Ectodermal cell (in vitro differentiated cells): ENCODE measurements around the gene CBY2.

Experiments used
- H3K27ac ChIP-seq: 2 replicates; pipeline ENCODE4 v1.7.0; 2013; ENCODE audit warnings: mild to moderate bottlenecking, low read depth, low read length; ENCODE audit not compliant: insufficient read depth, poor library complexity, severe bottlenecking
- H3K27me3 ChIP-seq: 2 replicates; pipeline ENCODE4 v1.7.0; 2013; ENCODE audit warnings: mild to moderate bottlenecking, low read length; ENCODE audit not compliant: insufficient read depth, control insufficient read depth, poor library complexity, severe bottlenecking
- H3K36me3 ChIP-seq: one replicate; pipeline ENCODE4 v1.7.0; 2013; ENCODE audit warnings: low read length; ENCODE audit not compliant: control insufficient read depth, insufficient read depth
- H3K4me1 ChIP-seq: one replicate; pipeline ENCODE4 v1.7.0; 2013; ENCODE audit warnings: low read length; ENCODE audit not compliant: control insufficient read depth, insufficient read depth
- H3K4me3 ChIP-seq: 2 replicates; pipeline ENCODE4 v1.7.0; 2013; ENCODE audit warnings: low read depth, low read length, control low read depth; ENCODE audit not compliant: insufficient read depth
- H3K9me3 ChIP-seq: 2 replicates; pipeline ENCODE4 v1.7.0; 2013; ENCODE audit warnings: mild to moderate bottlenecking, low read length, moderate library complexity; ENCODE audit not compliant: control insufficient read depth
- WGBS, 2 experiments: methylation state at CpG; one replicate each; pipeline ENCODE4 v1.1.7; 2013; ENCODE audit warnings: missing lambda C conversion rate in 2 of 2; 5-methylcytosine and 5-hydroxymethylcytosine counted together

CBY2 gene

GRCh38 chr13:45696610-45697226 is 5.4 kb upstream of the CBY2 start:
- 100% methylated on average over 1 of the region's 2 CpGs for WGBS, 2 experiments
- Histone ChIP-seq H3K36me3 (no peaks in the 10 kb centered on the region), H3K27me3 (no peaks in the 10 kb centered on the region), H3K4me3 (no peak overlapping the region), H3K9me3 (no peaks in the 10 kb centered on the region), H3K4me1 (no peaks in the 10 kb centered on the region), H3K27ac (no peak overlapping the region)

GRCh38 chr13:45700971-45701900 is 884 bp upstream of the CBY2 start:
- 76 to 81% methylated on average over 4 of the region's 4 CpGs for WGBS, 2 experiments
- Histone ChIP-seq H3K4me1 (peaks cover 20% of the 10 kb centered on the region), H3K9me3 (no peaks in the 10 kb centered on the region), H3K4me3 (no peak overlapping the region), H3K27me3 (no peaks in the 10 kb centered on the region), H3K36me3 (no peaks in the 10 kb centered on the region), H3K27ac (no peak overlapping the region)

- H3K27ac ChIP-seq = no peak overlapping the region
- peaks cover 20% of the 10 kb centered on the region for H3K4me1 ChIP-seq
- H3K36me3 ChIP-seq = no peaks in the 10 kb centered on the region
- no peak overlapping the region for H3K4me3 ChIP-seq
- no peaks in the 10 kb centered on the region for H3K27me3 ChIP-seq
- no peaks in the 10 kb centered on the region for H3K9me3 ChIP-seq
- 93 to 95% methylated on average over 3 of the region's 3 CpGs for WGBS, 2 experiments
Observed at GRCh38 chr13:45702869-45703391, 810 bp downstream of the CBY2 start.

GRCh38 chr13:45704211-45704739 is 2.2 kb downstream of the CBY2 start:
- Histone ChIP-seq H3K27me3 (no peaks in the 10 kb centered on the region), H3K4me3 (no peak overlapping the region), H3K9me3 (no peaks in the 10 kb centered on the region), H3K27ac (no peak overlapping the region), H3K4me1 (peaks cover 20% of the 10 kb centered on the region), H3K36me3 (no peaks in the 10 kb centered on the region)
- WGBS, 2 experiments = 96 to 97% methylated on average over 9 of the region's 9 CpGs

- peaks cover 20% of the 10 kb centered on the region for H3K4me1 ChIP-seq
- H3K27ac ChIP-seq = no peak overlapping the region
- H3K27me3 ChIP-seq = no peaks in the 10 kb centered on the region
- WGBS, 2 experiments = 9 to 14% methylated on average over 7 of the region's 7 CpGs
- no peak overlapping the region for H3K4me3 ChIP-seq
- no peaks in the 10 kb centered on the region for H3K36me3 ChIP-seq
- no peaks in the 10 kb centered on the region for H3K9me3 ChIP-seq
Observed at GRCh38 chr13:45704854-45705695, 3.0 kb downstream of the CBY2 start.

- no peaks in the 10 kb centered on the region for H3K27me3 ChIP-seq
- H3K27ac ChIP-seq = no peak overlapping the region
- H3K36me3 ChIP-seq = no peaks in the 10 kb centered on the region
- no peak overlapping the region for H3K4me3 ChIP-seq
- H3K4me1 ChIP-seq = peaks cover 20% of the 10 kb centered on the region
- no peaks in the 10 kb centered on the region for H3K9me3 ChIP-seq
Observed at GRCh38 chr13:45705918-45706317, 3.8 kb downstream of the CBY2 start.

- WGBS, 2 experiments = 84 to 92% methylated on average over 2 of the region's 2 CpGs
- Histone ChIP-seq H3K27ac (no peak overlapping the region), H3K4me1 (peaks cover 20% of the 10 kb centered on the region), H3K9me3 (no peaks in the 10 kb centered on the region), H3K36me3 (no peaks in the 10 kb centered on the region), H3K27me3 (no peaks in the 10 kb centered on the region), H3K4me3 (no peak overlapping the region)
Observed at GRCh38 chr13:45707516-45708100, 5.5 kb downstream of the CBY2 start.

GRCh38 chr13:45711951-45712350 is 9.8 kb downstream of the CBY2 start:
- no peaks in the 10 kb centered on the region for H3K4me1 ChIP-seq
- no peak overlapping the region for H3K27ac ChIP-seq
- H3K27me3 ChIP-seq = no peaks in the 10 kb centered on the region
- no peaks in the 10 kb centered on the region for H3K36me3 ChIP-seq
- WGBS, 2 experiments = 92 to 96% methylated on average over 2 of the region's 2 CpGs
- H3K4me3 ChIP-seq = no peak overlapping the region
- no peaks in the 10 kb centered on the region for H3K9me3 ChIP-seq

- H3K4me1 ChIP-seq = no peaks in the 10 kb centered on the region
- no peaks in the 10 kb centered on the region for H3K36me3 ChIP-seq
- H3K4me3 ChIP-seq = no peak overlapping the region
- no peak overlapping the region for H3K27ac ChIP-seq
- WGBS, 2 experiments = 97% methylated on average over 34 of the region's 34 CpGs
- H3K9me3 ChIP-seq = no peaks in the 10 kb centered on the region
- no peaks in the 10 kb centered on the region for H3K27me3 ChIP-seq
Observed at GRCh38 chr13:45713106-45713690, 11.1 kb downstream of the CBY2 start.
